AG04450 (cell line): ENCODE measurements around the gene ITM2B. TPM values are rescaled to one million over a fixed set of nuclear protein-coding genes. Genes with fewer than 3 reads are reported as not detected.

Source experiments
- CTCF ChIA-PET: fragments of 300-600, 350-600 bp; formaldehyde crosslinking; extraction: SDS; loops from one replicate; lab custom pipeline; 2022; ENCODE audit warnings: antibody characterized with exemption, inconsistent platforms; lab: Charles Lee
- POLR2A ChIA-PET: fragments of 350-600 bp; formaldehyde crosslinking; extraction: SDS; loops from one replicate; lab custom pipeline; 2021; ENCODE audit warnings: antibody characterized with exemption, inconsistent platforms; lab: Yijun Ruan, JAX
- DNase-seq: peaks from one replicate; pipeline ENCODE4 v3.0.0-alpha.2; 2011; ENCODE audit warnings: low read depth, low spot score
- H3K27ac ChIP-seq: one replicate; pipeline ENCODE4 v1.5.1; 2012; ENCODE audit warnings: low read depth, low read length, control low read depth
- H3K27me3 ChIP-seq: one replicate; pipeline ENCODE4 v1.6.0; 2012; ENCODE audit warnings: low read length; ENCODE audit not compliant: control insufficient read depth, insufficient read depth
- H3K4me3 ChIP-seq: 2 replicates; pipeline ENCODE4 v1.5.1; 2011; ENCODE audit warnings: mild to moderate bottlenecking, low read depth, low read length, control low read depth
- H3K9me3 ChIP-seq: 2 replicates; pipeline ENCODE4 v1.5.1; 2012; ENCODE audit warnings: low read length; ENCODE audit not compliant: control insufficient read depth, insufficient read depth
- polyA minus RNA-seq: library from RNA; depleted of rRNA, polyadenylated mRNA; stranded (reverse); fragments of >200 nt; gene quantifications from 2 replicates; pipeline ENCODE4 v1.2.3, GENCODE V29; 2011; rRNA and poly(A)+ RNA removed
- polyA plus RNA-seq: library from polyadenylated mRNA; depleted of rRNA; stranded (reverse); fragments of >200 nt; gene quantifications from 2 replicates; pipeline ENCODE4 v1.2.3, GENCODE V29; 2011; rRNA removed
- TF ChIP-seq, protein P1 (sequence below): IDR thresholded peaks from 2 replicates; pipeline ENCODE4 v1.5.1; 2011; ENCODE audit warnings: low read depth, low read length, control low read depth, inconsistent platforms

ITM2B gene
- polyA plus RNA-seq (341 and 417 TPM in 2 replicates), polyA minus RNA-seq (32.6 and 68.1 TPM in 2 replicates)

DNA sequence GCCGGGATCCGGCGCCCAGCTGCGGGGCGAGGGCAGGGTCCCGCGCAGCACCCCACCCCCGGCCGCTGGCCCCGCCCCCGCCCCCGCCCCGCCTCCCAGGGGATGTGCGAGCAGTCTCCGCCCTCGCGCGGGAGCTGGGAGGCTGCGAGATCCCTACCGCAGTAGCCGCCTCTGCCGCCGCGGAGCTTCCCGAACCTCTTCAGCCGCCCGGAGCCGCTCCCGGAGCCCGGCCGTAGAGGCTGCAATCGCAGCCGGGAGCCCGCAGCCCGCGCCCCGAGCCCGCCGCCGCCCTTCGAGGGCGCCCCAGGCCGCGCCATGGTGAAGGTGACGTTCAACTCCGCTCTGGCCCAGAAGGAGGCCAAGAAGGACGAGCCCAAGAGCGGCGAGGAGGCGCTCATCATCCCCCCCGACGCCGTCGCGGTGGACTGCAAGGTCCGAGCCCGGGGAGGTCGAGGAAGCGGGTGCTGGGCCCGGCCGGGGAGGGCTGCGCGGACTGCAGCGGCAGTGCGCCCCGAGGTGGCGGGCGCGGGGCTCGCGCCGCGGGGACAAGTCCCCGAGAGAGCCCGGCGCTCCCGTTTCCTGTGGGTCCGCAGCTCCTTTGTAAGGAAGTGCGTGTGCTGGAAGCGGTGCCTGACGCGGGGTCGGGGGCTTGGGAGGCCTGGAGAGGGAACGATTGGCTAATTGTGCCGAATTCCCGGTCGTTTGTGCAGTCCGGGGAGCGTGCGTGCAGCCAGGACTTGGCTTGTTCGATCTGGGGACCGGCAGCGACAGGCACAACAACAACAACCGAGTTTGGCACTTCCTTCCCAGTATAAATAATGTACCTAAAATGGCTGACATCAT is at the start of gene ITM2B:
TSS of gene ITM2B (plus strand) at position 161 of the 843 bp plus-strand sequence. CDS start at position 316, 155 bp downstream.
- H3K9me3 ChIP-seq, result no peaks in the 10 kb centered on the region
- POLR2A ChIA-PET, result interaction anchor here (1.0 to 1.4 kb wide), 6 partner anchors 12 to 153 kb away, joined by 3 to 8 read pairs (median 4); partner anchors contain the start of genes MED4 and RB1

DNA sequence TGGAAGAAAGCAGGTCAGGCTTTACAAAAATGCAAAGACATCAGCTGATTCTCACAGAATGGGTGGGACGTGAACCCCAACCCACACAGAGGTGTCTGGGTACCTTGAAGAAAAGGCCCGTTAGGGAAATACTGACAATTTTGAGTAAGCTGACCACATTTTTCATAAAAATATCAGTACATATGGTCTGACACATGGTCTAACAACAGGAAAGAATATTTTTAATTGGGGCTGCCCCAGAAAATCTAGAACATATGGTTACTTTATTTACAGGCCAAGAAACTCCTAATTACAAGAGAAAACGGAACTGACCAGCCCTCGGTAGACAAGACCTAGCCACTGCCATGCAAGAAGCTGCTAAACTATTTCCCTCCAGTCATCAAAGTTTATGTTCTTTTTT is 48.7 kb upstream of the ITM2B start:
- POLR2A ChIA-PET, result no interaction called here
- Histone ChIP-seq H3K27ac (no peak overlapping the region), H3K9me3 (no peaks in the 10 kb centered on the region), H3K27me3 (no peaks in the 10 kb centered on the region), H3K4me3 (no peak overlapping the region)
- CTCF ChIA-PET, result no interaction called here
- no peak for DNase-seq
- TF ChIP-seq, protein P1, sequence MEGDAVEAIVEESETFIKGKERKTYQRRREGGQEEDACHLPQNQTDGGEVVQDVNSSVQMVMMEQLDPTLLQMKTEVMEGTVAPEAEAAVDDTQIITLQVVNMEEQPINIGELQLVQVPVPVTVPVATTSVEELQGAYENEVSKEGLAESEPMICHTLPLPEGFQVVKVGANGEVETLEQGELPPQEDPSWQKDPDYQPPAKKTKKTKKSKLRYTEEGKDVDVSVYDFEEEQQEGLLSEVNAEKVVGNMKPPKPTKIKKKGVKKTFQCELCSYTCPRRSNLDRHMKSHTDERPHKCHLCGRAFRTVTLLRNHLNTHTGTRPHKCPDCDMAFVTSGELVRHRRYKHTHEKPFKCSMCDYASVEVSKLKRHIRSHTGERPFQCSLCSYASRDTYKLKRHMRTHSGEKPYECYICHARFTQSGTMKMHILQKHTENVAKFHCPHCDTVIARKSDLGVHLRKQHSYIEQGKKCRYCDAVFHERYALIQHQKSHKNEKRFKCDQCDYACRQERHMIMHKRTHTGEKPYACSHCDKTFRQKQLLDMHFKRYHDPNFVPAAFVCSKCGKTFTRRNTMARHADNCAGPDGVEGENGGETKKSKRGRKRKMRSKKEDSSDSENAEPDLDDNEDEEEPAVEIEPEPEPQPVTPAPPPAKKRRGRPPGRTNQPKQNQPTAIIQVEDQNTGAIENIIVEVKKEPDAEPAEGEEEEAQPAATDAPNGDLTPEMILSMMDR, result no peak

More for the DNA sequence above, at the start of gene ITM2B:
- CTCF ChIA-PET, result interaction anchor here (1.1 kb wide), 1 partner anchor 348 kb away, joined by 7 read pairs; no protein-coding TSS in a partner anchor
- Histone ChIP-seq H3K4me3 (peak within 1 kb of the TSS; percentile 98), H3K27me3 (peaks cover 1% of the 10 kb centered on the region), H3K27ac (peak within 1 kb of the TSS; percentile 62)
- no peak for DNase-seq
- TF ChIP-seq, protein P1, result peak; percentile 22; the same call in 1 of the 2 replicates

DNA sequence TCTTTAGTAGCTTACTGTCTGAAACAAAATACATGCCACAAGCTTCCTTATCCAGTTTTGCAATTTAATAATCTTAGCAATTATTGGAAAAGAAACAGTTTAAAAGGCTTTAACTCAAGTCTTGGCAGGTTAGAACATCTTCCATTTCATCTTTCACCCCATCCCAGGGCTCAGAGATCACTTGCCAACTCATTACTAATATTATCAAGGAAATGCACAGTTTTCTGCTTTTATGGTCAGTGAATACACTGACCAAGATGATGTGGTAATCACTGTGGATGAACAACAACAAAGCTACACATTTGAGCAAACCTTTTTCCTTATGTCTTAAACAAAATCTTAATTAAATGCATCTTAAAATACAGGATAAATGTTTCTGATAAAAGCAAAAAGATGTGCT is 48.0 kb upstream of the ITM2B start:
- Histone ChIP-seq H3K9me3 (no peaks in the 10 kb centered on the region), H3K4me3 (no peak overlapping the region), H3K27me3 (no peaks in the 10 kb centered on the region), H3K27ac (no peak overlapping the region)
- TF ChIP-seq, protein P1, result no peak
- CTCF ChIA-PET, result no interaction called here
- no peak for DNase-seq
- POLR2A ChIA-PET, result no interaction called here

GRCh38 chr13:48186722-48187121 is 46.3 kb upstream of the ITM2B start:
- ChIA-PET CTCF (no interaction called here), POLR2A (no interaction called here)
- H3K27ac ChIP-seq, result no peak overlapping the region
- TF ChIP-seq, protein P1, result no peak
- no peak for DNase-seq
- H3K27me3 ChIP-seq, result no peaks in the 10 kb centered on the region
- no peaks in the 10 kb centered on the region for H3K9me3 ChIP-seq
- H3K4me3 ChIP-seq, result no peak overlapping the region

DNA sequence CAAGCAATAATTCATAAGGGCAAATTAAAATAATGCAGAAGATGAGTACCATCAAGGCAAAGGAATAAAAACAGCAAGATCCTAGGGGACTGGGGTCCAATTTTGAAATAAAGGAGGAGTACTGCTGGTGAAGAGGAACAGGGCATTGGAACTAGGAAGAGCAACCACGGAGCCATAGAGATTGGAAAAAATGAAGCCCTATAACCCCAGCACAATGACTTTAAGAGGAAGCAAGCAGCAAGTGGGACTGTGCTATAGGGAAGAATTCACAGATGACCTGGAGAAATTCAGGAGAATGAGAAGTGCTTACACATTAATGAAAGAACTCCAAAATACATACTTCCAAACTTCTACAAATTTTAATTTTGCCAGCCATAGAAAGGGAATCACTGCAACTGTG is 44.9 kb upstream of the ITM2B start:
- ChIA-PET CTCF (no interaction called here), POLR2A (no interaction called here)
- DNase-seq, result no peak
- TF ChIP-seq, protein P1, result no peak
- Histone ChIP-seq H3K27me3 (peaks cover 3% of the 10 kb centered on the region), H3K9me3 (no peaks in the 10 kb centered on the region), H3K4me3 (no peak overlapping the region), H3K27ac (no peak overlapping the region)
